ENCODE data around the gene PALMD. TPM values are rescaled to one million over a fixed set of nuclear protein-coding genes. Genes with fewer than 3 reads are reported as not detected.

Gene PALMD
- total RNA-seq, 4 donors from 2014 or later, result 64.5 to 105 (median 72.0) TPM

GRCh38 chr1:99727575-99728185, 81.8 kb downstream of the PALMD start:
- DNase-seq (ENCODE audit: low spot score in 2 of 2), result no peak
- Histone ChIP-seq H3K27ac (peak overlapping the region in 1 of 4 donors; percentile 40), H3K9me3 (no peaks in the 10 kb centered on the region), H3K4me1 (peaks cover 0 to 15% (median 0%) of the 10 kb centered on the region in 4 donors), H3K36me3 (peaks cover 0 to 4% (median 0%) of the 10 kb centered on the region in 3 donors), H3K27me3 (no peaks in the 10 kb centered on the region), H3K4me3 (no peak overlapping the region)
- TF ChIP-seq POLR2A (IDR thresholded peaks at IDR 0.05), result no peak
- no peak for TF ChIP-seq CTCF (IDR thresholded peaks at IDR 0.05)
- no peak for TF ChIP-seq EP300 (IDR thresholded peaks at IDR 0.05)
- WGBS, 2 donors, result 71 to 89% methylated on average over 4 of the region's 4 CpGs

- Histone ChIP-seq H3K27me3 (no peaks in the 10 kb centered on the region), H3K27ac (peak overlapping the region in 1 of 4 donors; percentile 40), H3K9me3 (no peaks in the 10 kb centered on the region), H3K4me3 (no peak overlapping the region), H3K36me3 (peaks cover 0 to 4% (median 0%) of the 10 kb centered on the region in 3 donors), H3K4me1 (peaks cover 0 to 15% (median 0%) of the 10 kb centered on the region in 4 donors)
- 45 to 50% methylated on average over 4 of the region's 4 CpGs for WGBS, 2 donors
- no peak for DNase-seq (ENCODE audit: low spot score in 2 of 2)
- TF ChIP-seq POLR2A (IDR thresholded peaks at IDR 0.05) (no peak), CTCF (IDR thresholded peaks at IDR 0.05) (peak in 3 of 5 experiments; percentile 20 to 47 (median 20))
Observed at GRCh38 chr1:99728494-99729235, 82.8 kb downstream of the PALMD start.

- Histone ChIP-seq H3K27me3 (no peaks in the 10 kb centered on the region), H3K9me3 (no peaks in the 10 kb centered on the region), H3K27ac (no peak overlapping the region), H3K36me3 (no peaks in the 10 kb centered on the region), H3K4me1 (peaks cover 0 to 15% (median 0%) of the 10 kb centered on the region in 4 donors), H3K4me3 (no peak overlapping the region)
- 84 to 87% methylated on average over 1 of the region's 1 CpG for WGBS, 2 donors
- DNase-seq (ENCODE audit: low spot score in 2 of 2), result no peak
- TF ChIP-seq POLR2A (IDR thresholded peaks at IDR 0.05), result no peak
- no peak for TF ChIP-seq EP300 (IDR thresholded peaks at IDR 0.05)
- TF ChIP-seq CTCF (IDR thresholded peaks at IDR 0.05), result no peak
Observed at GRCh38 chr1:99731384-99731783, 85.5 kb downstream of the PALMD start.

- no peaks in the 10 kb centered on the region for H3K36me3 ChIP-seq
- 96 to 98% methylated on average over 2 of the region's 2 CpGs for WGBS, 2 donors
- peaks cover 0 to 7% (median 0%) of the 10 kb centered on the region in 4 donors for H3K4me1 ChIP-seq
- H3K27me3 ChIP-seq, result no peaks in the 10 kb centered on the region
- H3K27ac ChIP-seq, result no peak overlapping the region
- H3K4me3 ChIP-seq, result no peak overlapping the region
- no peaks in the 10 kb centered on the region for H3K9me3 ChIP-seq
- no peak for DNase-seq (ENCODE audit: low spot score in 2 of 2)
- TF ChIP-seq CTCF (IDR thresholded peaks at IDR 0.05), result no peak
- no peak for TF ChIP-seq POLR2A (IDR thresholded peaks at IDR 0.05)
- no peak for TF ChIP-seq EP300 (IDR thresholded peaks at IDR 0.05)
Observed at GRCh38 chr1:99735852-99736251, 89.9 kb downstream of the PALMD start.

- Histone ChIP-seq H3K27me3 (no peaks in the 10 kb centered on the region), H3K27ac (peak overlapping the region in 1 of 4 donors; percentile 21), H3K36me3 (peaks cover 0 to 4% (median 0%) of the 10 kb centered on the region in 3 donors), H3K4me3 (no peak overlapping the region), H3K4me1 (peaks cover 0 to 7% (median 0%) of the 10 kb centered on the region in 4 donors), H3K9me3 (no peaks in the 10 kb centered on the region)
- no peak for TF ChIP-seq POLR2A (IDR thresholded peaks at IDR 0.05)
- TF ChIP-seq CTCF (IDR thresholded peaks at IDR 0.05), result peak in 4 of 5 experiments; percentile 25 to 63 (median 44)
- WGBS, 2 donors, result 19 to 34% methylated on average over 4 of the region's 4 CpGs
- DNase-seq (ENCODE audit: low spot score in 2 of 2), result peak in 1 of 2 donors; percentile 28
Observed at GRCh38 chr1:99737016-99737415, 91.1 kb downstream of the PALMD start.
